ENCODE measurements around the gene ZNF625. TPM values are rescaled to one million over a fixed set of nuclear protein-coding genes. Genes with fewer than 3 reads are reported as not detected.
A peak's percentile ranks its signal among the peaks of the same experiment; 100 is the strongest.

The ZNF625 gene
- total and polyA plus RNA-seq, 2 experiments from 2014 or later: 12.9 to 18.6 TPM

- no peak for TF ChIP-seq JUNB (IDR thresholded peaks at IDR 0.05; ENCODE audit: unreplicated experiment)
- no peak for TF ChIP-seq POLR2AphosphoS5 (IDR thresholded peaks at IDR 0.05; ENCODE audit: low read depth)
- TF ChIP-seq, protein P1, sequence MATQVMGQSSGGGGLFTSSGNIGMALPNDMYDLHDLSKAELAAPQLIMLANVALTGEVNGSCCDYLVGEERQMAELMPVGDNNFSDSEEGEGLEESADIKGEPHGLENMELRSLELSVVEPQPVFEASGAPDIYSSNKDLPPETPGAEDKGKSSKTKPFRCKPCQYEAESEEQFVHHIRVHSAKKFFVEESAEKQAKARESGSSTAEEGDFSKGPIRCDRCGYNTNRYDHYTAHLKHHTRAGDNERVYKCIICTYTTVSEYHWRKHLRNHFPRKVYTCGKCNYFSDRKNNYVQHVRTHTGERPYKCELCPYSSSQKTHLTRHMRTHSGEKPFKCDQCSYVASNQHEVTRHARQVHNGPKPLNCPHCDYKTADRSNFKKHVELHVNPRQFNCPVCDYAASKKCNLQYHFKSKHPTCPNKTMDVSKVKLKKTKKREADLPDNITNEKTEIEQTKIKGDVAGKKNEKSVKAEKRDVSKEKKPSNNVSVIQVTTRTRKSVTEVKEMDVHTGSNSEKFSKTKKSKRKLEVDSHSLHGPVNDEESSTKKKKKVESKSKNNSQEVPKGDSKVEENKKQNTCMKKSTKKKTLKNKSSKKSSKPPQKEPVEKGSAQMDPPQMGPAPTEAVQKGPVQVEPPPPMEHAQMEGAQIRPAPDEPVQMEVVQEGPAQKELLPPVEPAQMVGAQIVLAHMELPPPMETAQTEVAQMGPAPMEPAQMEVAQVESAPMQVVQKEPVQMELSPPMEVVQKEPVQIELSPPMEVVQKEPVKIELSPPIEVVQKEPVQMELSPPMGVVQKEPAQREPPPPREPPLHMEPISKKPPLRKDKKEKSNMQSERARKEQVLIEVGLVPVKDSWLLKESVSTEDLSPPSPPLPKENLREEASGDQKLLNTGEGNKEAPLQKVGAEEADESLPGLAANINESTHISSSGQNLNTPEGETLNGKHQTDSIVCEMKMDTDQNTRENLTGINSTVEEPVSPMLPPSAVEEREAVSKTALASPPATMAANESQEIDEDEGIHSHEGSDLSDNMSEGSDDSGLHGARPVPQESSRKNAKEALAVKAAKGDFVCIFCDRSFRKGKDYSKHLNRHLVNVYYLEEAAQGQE (IDR thresholded peaks at IDR 0.05; ENCODE audit: unreplicated experiment): no peak
- no peak for TF ChIP-seq NANOG (IDR thresholded peaks at IDR 0.05; ENCODE audit: borderline replicate concordance)
- TF ChIP-seq, protein P2, sequence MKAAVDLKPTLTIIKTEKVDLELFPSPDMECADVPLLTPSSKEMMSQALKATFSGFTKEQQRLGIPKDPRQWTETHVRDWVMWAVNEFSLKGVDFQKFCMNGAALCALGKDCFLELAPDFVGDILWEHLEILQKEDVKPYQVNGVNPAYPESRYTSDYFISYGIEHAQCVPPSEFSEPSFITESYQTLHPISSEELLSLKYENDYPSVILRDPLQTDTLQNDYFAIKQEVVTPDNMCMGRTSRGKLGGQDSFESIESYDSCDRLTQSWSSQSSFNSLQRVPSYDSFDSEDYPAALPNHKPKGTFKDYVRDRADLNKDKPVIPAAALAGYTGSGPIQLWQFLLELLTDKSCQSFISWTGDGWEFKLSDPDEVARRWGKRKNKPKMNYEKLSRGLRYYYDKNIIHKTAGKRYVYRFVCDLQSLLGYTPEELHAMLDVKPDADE (IDR thresholded peaks at IDR 0.05): no peak
- TF ChIP-seq ZNF331 (CRISPR knock-in tag; IDR thresholded peaks at IDR 0.05; ENCODE audit: low read depth): no peak
- no peak for TF ChIP-seq EZH2phosphoT487 (IDR thresholded peaks at IDR 0.05; ENCODE audit: unreplicated experiment)
- no peak for TF ChIP-seq ZNF114 (CRISPR knock-in tag; IDR thresholded peaks at IDR 0.05)
- no peak for TF ChIP-seq STAT1 (IDR thresholded peaks at IDR 0.05; ENCODE audit: unreplicated experiment)
- TF ChIP-seq CTCF (conservative IDR thresholded peaks at IDR 0.05; ENCODE audit: low read depth in 2 of 2): no peak
- TF ChIP-seq EZH2 (IDR thresholded peaks at IDR 0.05; ENCODE audit: low read depth, unreplicated experiment): no peak
- TF ChIP-seq, protein P3, sequence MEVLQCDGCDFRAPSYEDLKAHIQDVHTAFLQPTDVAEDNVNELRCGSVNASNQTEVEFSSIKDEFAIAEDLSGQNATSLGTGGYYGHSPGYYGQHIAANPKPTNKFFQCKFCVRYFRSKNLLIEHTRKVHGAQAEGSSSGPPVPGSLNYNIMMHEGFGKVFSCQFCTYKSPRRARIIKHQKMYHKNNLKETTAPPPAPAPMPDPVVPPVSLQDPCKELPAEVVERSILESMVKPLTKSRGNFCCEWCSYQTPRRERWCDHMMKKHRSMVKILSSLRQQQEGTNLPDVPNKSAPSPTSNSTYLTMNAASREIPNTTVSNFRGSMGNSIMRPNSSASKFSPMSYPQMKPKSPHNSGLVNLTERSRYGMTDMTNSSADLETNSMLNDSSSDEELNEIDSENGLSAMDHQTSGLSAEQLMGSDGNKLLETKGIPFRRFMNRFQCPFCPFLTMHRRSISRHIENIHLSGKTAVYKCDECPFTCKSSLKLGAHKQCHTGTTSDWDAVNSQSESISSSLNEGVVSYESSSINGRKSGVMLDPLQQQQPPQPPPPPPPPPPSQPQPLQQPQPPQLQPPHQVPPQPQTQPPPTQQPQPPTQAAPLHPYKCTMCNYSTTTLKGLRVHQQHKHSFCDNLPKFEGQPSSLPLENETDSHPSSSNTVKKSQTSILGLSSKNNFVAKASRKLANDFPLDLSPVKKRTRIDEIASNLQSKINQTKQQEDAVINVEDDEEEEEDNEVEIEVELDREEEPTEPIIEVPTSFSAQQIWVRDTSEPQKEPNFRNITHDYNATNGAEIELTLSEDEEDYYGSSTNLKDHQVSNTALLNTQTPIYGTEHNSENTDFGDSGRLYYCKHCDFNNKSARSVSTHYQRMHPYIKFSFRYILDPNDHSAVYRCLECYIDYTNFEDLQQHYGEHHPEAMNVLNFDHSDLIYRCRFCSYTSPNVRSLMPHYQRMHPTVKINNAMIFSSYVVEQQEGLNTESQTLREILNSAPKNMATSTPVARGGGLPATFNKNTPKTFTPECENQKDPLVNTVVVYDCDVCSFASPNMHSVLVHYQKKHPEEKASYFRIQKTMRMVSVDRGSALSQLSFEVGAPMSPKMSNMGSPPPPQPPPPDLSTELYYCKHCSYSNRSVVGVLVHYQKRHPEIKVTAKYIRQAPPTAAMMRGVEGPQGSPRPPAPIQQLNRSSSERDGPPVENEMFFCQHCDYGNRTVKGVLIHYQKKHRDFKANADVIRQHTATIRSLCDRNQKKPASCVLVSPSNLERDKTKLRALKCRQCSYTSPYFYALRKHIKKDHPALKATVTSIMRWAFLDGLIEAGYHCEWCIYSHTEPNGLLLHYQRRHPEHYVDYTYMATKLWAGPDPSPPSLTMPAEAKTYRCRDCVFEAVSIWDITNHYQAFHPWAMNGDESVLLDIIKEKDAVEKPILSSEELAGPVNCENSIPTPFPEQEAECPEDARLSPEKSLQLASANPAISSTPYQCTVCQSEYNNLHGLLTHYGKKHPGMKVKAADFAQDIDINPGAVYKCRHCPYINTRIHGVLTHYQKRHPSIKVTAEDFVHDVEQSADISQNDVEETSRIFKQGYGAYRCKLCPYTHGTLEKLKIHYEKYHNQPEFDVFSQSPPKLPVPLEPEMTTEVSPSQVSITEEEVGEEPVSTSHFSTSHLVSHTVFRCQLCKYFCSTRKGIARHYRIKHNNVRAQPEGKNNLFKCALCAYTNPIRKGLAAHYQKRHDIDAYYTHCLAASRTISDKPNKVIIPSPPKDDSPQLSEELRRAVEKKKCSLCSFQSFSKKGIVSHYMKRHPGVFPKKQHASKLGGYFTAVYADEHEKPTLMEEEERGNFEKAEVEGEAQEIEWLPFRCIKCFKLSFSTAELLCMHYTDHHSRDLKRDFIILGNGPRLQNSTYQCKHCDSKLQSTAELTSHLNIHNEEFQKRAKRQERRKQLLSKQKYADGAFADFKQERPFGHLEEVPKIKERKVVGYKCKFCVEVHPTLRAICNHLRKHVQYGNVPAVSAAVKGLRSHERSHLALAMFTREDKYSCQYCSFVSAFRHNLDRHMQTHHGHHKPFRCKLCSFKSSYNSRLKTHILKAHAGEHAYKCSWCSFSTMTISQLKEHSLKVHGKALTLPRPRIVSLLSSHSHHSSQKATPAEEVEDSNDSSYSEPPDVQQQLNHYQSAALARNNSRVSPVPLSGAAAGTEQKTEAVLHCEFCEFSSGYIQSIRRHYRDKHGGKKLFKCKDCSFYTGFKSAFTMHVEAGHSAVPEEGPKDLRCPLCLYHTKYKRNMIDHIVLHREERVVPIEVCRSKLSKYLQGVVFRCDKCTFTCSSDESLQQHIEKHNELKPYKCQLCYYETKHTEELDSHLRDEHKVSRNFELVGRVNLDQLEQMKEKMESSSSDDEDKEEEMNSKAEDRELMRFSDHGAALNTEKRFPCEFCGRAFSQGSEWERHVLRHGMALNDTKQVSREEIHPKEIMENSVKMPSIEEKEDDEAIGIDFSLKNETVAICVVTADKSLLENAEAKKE (CRISPR knock-in tag; IDR thresholded peaks at IDR 0.05): no peak
- Histone ChIP-seq H3K4me2 (peak overlapping the region; percentile 17; the same call in 1 of the 2 replicates), H3K9me2 (ENCODE audit: insufficient read depth) (no peaks in the 10 kb centered on the region; the same call in 1 of the 2 replicates), H3K27me3 (ENCODE audit: insufficient read depth) (no peaks in the 10 kb centered on the region), H2AFZ (no peak overlapping the region), H3K36me3 (ENCODE audit: insufficient read depth) (no peaks in the 10 kb centered on the region), H3K79me2 (replicated peaks; ENCODE audit: insufficient read depth) (peaks cover 41% of the 10 kb centered on the region), H3K4me3 (peak overlapping the region; percentile 81), H3F3A (replicated peaks; ENCODE audit: low read depth) (no peaks in the 10 kb centered on the region), H4K20me1 (replicated peaks; ENCODE audit: insufficient read depth) (no peaks in the 10 kb centered on the region), H3K27ac (ENCODE audit: low read depth) (no peak overlapping the region), H3K4me1 (ENCODE audit: insufficient read depth) (peaks cover 9% of the 10 kb centered on the region; the same call in 1 of the 2 replicates)
- Mint-ChIP-seq H3K36me3 (ENCODE audit: low read depth) (no peaks in the 10 kb centered on the region; the same call in 2 of the 3 replicates), H3K27ac (no peak overlapping the region), H3K4me1 (peaks cover 4% of the 10 kb centered on the region), H3K27me3 (ENCODE audit: insufficient read depth, low read depth, poor library complexity) (peaks cover 5% of the 10 kb centered on the region), H3K4me3 (peak overlapping the region; percentile 92), H3K9me3 (no peaks in the 10 kb centered on the region; the same call in 2 of the 3 replicates)
- ATAC-seq (no peak), DNase-seq (ENCODE audit: low spot score) (no peak)
Measured at GRCh38 chr19:12162513-12162881, 6.0 kb upstream of the ZNF625 start.
